H9 (cell line): Measurements from ENCODE around the gene BRWD1. TPM values are rescaled to one million over a fixed set of nuclear protein-coding genes. Genes with fewer than 3 reads are reported as not detected.
A peak's percentile ranks its signal among the peaks of the same experiment; 100 is the strongest.

ENCODE experiments used
- DNase-seq: peaks from one replicate; pipeline ENCODE4 v3.0.0-alpha.2; 2017
- H2AFZ ChIP-seq: one replicate; pipeline ENCODE4 v1.6.1; 2013; ENCODE audit warnings: mild to moderate bottlenecking, low read length, control low read depth, moderate library complexity
- H2AK5ac ChIP-seq: 2 replicates; pipeline ENCODE4 v1.6.1; 2013; ENCODE audit warnings: low read length, control low read depth, mixed read lengths; ENCODE audit not compliant: insufficient read length
- H2BK120ac ChIP-seq: one replicate; pipeline ENCODE4 v1.6.1; 2013; ENCODE audit warnings: low read depth, mild to moderate bottlenecking, low read length, control low read depth, inconsistent platforms; ENCODE audit not compliant: poor library complexity, severe bottlenecking
- H2BK12ac ChIP-seq: 2 replicates; pipeline ENCODE4 v1.6.1; 2013; ENCODE audit warnings: low read length, control low read depth, mixed read lengths, low read depth; ENCODE audit not compliant: insufficient read length
- H2BK15ac ChIP-seq: 2 replicates; pipeline ENCODE4 v1.6.1; 2013; ENCODE audit warnings: low read depth, low read length, control low read depth
- H2BK20ac ChIP-seq: one replicate; pipeline ENCODE4 v1.6.1; 2013; ENCODE audit warnings: low read depth, mild to moderate bottlenecking, low read length, control low read depth, inconsistent platforms; ENCODE audit not compliant: poor library complexity, severe bottlenecking
- H2BK5ac ChIP-seq: 2 replicates; pipeline ENCODE4 v1.6.1; 2013; ENCODE audit warnings: low read length, control low read depth, mixed read lengths; ENCODE audit not compliant: insufficient read length
- H3K14ac ChIP-seq: 2 replicates; pipeline ENCODE4 v1.6.1; 2013; ENCODE audit warnings: low read length, control low read depth; ENCODE audit not compliant: insufficient read depth
- H3K18ac ChIP-seq: 2 replicates; pipeline ENCODE4 v1.6.1; 2013; ENCODE audit warnings: low read depth, mild to moderate bottlenecking, mixed read lengths, low read length, control low read depth; ENCODE audit not compliant: insufficient read length
- H3K23ac ChIP-seq: 2 replicates; pipeline ENCODE4 v1.6.1; 2013; ENCODE audit warnings: low read length, control low read depth, mixed read lengths, low read depth; ENCODE audit not compliant: insufficient read length
- H3K23me2 ChIP-seq: 2 replicates; pipeline ENCODE4 v1.6.1; 2013; ENCODE audit warnings: low read depth, mild to moderate bottlenecking, mixed read lengths, low read length, control low read depth; ENCODE audit not compliant: insufficient read length, poor library complexity, severe bottlenecking
- H3K27ac ChIP-seq: 2 replicates; pipeline ENCODE4 v1.5.1; 2013; ENCODE audit warnings: low read length, control low read depth, mixed read lengths, low read depth; ENCODE audit not compliant: insufficient read length
- H3K27me3 ChIP-seq: 2 replicates; pipeline ENCODE4 v1.6.1; 2013; ENCODE audit warnings: low read length, control low read depth, inconsistent platforms; ENCODE audit not compliant: insufficient read depth
- H3K4ac ChIP-seq: 2 replicates; pipeline ENCODE4 v1.6.1; 2013; ENCODE audit warnings: low read depth, mild to moderate bottlenecking, control low read depth, inconsistent platforms, low read length, moderate library complexity
- H3K4me1 ChIP-seq: 2 replicates; pipeline ENCODE4 v1.6.1; 2013; ENCODE audit warnings: low read length, control low read depth, inconsistent platforms; ENCODE audit not compliant: insufficient read depth
- H3K4me2 ChIP-seq: 2 replicates; pipeline ENCODE4 v1.6.1; 2013; ENCODE audit warnings: low read length, control low read depth, mixed read lengths; ENCODE audit not compliant: insufficient read length, insufficient read depth
- H3K56ac ChIP-seq: 2 replicates; pipeline ENCODE4 v1.6.1; 2013; ENCODE audit warnings: low read depth, mild to moderate bottlenecking, mixed read lengths, low read length, control low read depth; ENCODE audit not compliant: insufficient read length
- H3K79me1 ChIP-seq: 2 replicates; pipeline ENCODE4 v1.6.1; 2013; ENCODE audit warnings: low read depth, mild to moderate bottlenecking, moderate library complexity, low read length, control low read depth, inconsistent platforms; ENCODE audit not compliant: insufficient read depth, poor library complexity, severe bottlenecking
- H3K79me2 ChIP-seq: 2 replicates; pipeline ENCODE4 v1.6.1; 2013; ENCODE audit warnings: low read length, control low read depth, inconsistent platforms; ENCODE audit not compliant: insufficient read depth
- H3K9ac ChIP-seq: 2 replicates; pipeline ENCODE4 v1.6.1; 2013; ENCODE audit warnings: low read length, control low read depth, mixed read lengths; ENCODE audit not compliant: insufficient read length; ENCODE audit errors: extremely low read depth
- H3K9me3 ChIP-seq: one replicate; pipeline ENCODE4 v1.6.1; 2013; ENCODE audit warnings: low read depth, low read length, inconsistent platforms; ENCODE audit not compliant: control insufficient read depth
- H3T11ph ChIP-seq: one replicate; pipeline ENCODE4 v1.6.1; 2013; ENCODE audit warnings: mild to moderate bottlenecking, low read length, control low read depth, inconsistent platforms
- H4K20me1 ChIP-seq: one replicate; pipeline ENCODE4 v1.6.1; 2013; ENCODE audit not compliant: control insufficient read depth, insufficient read length, insufficient read depth
- H4K5ac ChIP-seq: 2 replicates; pipeline ENCODE4 v1.6.1; 2013; ENCODE audit warnings: low read depth, mild to moderate bottlenecking, mixed read lengths, low read length, control low read depth; ENCODE audit not compliant: insufficient read length
- H4K8ac ChIP-seq: replicated peaks from 2 replicates; pipeline ENCODE4 v1.6.1; 2013; ENCODE audit warnings: low read length, control low read depth, mixed read lengths, low read depth; ENCODE audit not compliant: insufficient read length
- H4K91ac ChIP-seq: 2 replicates; pipeline ENCODE4 v1.6.1; 2013; ENCODE audit warnings: low read depth, mild to moderate bottlenecking, moderate library complexity, mixed read lengths, low read length, control low read depth; ENCODE audit not compliant: insufficient read length
- H3K27ac Mint-ChIP-seq, 3 experiments: 2 replicates in 2 of 3; 3 replicates in 1 of 3; pipeline ENCODE4 v1.8.0; 2020 to 2021; ENCODE audit warnings: mixed read lengths in 3 of 3, mild to moderate bottlenecking in 1 of 3, moderate library complexity in 1 of 3
- H3K27me3 Mint-ChIP-seq: 2 replicates; pipeline ENCODE4 v1.8.0; 2021; ENCODE audit warnings: low read depth, mild to moderate bottlenecking, moderate library complexity, mixed read lengths
- H3K36me3 Mint-ChIP-seq, 3 experiments: 2 replicates in 2 of 3; 3 replicates in 1 of 3; pipeline ENCODE4 v1.8.0; 2020 to 2021; ENCODE audit warnings: low read depth in 3 of 3, mixed read lengths in 3 of 3; ENCODE audit not compliant: insufficient read depth in 1 of 3
- H3K4me1 Mint-ChIP-seq, 2 experiments: 2 replicates each; pipeline ENCODE4 v1.8.0; 2020; ENCODE audit warnings: mixed read lengths in 2 of 2
- H3K4me3 Mint-ChIP-seq, 2 experiments: 2 replicates in 1 of 2; 3 replicates in 1 of 2; pipeline ENCODE4 v1.8.0; 2020 to 2021; ENCODE audit warnings: mild to moderate bottlenecking in 2 of 2, mixed read lengths in 2 of 2, moderate library complexity in 1 of 2
- H3K9me3 Mint-ChIP-seq, 2 experiments: 2 replicates in 1 of 2; 3 replicates in 1 of 2; pipeline ENCODE4 v1.8.0; 2020; ENCODE audit warnings: mild to moderate bottlenecking in 2 of 2, mixed read lengths in 2 of 2, moderate library complexity in 1 of 2
- CTCF ChIP-seq: fragments of 200-600 bp; sonication (generic); conservative IDR thresholded peaks from 3 replicates; pipeline ENCODE4 v1.8.0; 2021; ENCODE audit warnings: antibody characterized with exemption, mild to moderate bottlenecking
- WGBS: extraction: QIAGEN DNeasy Blood & Tissue Kit; methylation state at CpG from one replicate; pipeline ENCODE4 v1.1.7; 2013; ENCODE audit warnings: missing lambda C conversion rate, low lambda C conversion rate, mixed read lengths; ENCODE audit not compliant: insufficient read length; ENCODE audit errors: extremely low coverage; 5-methylcytosine and 5-hydroxymethylcytosine counted together
- total RNA-seq: library from RNA; stranded (reverse); gene quantifications from 2 replicates; pipeline ENCODE4 v1.2.1, GENCODE V29; 2021

The BRWD1 gene
- total RNA-seq, 1 experiment from 2014 or later: 48.4 TPM

GRCh38 chr21:39312112-39313041 lies 1.1 kb downstream of the BRWD1 start:
- DNase-seq: peak; percentile 93
- no peaks in the 10 kb centered on the region for H3K9me3 ChIP-seq
- H3K4me2 ChIP-seq: peak overlapping the region; percentile 56
- H3K36me3 Mint-ChIP-seq: peaks cover 22 to 45% (median 38%) of the 10 kb centered on the region in 3 experiments
- H3K27ac Mint-ChIP-seq: peak overlapping the region; percentile 12 to 97 (median 26); a peak in 4 of 7 replicates
- no peak overlapping the region for H4K5ac ChIP-seq
- peaks cover 0 to 4% of the 10 kb centered on the region in 2 experiments; a peak in 2 of 5 replicates for H3K9me3 Mint-ChIP-seq
- H2BK120ac ChIP-seq: no peak overlapping the region
- H2AFZ ChIP-seq: no peak overlapping the region
- no peak overlapping the region for H4K8ac ChIP-seq
- no peaks in the 10 kb centered on the region for H3K79me1 ChIP-seq
- peaks cover 9% of the 10 kb centered on the region; the same call in 1 of the 2 replicates for H3K79me2 ChIP-seq
- no peaks in the 10 kb centered on the region for H3K4me1 ChIP-seq
- H4K20me1 ChIP-seq: no peaks in the 10 kb centered on the region
- no peak overlapping the region for H2BK12ac ChIP-seq
- H3K9ac ChIP-seq: peak overlapping the region; percentile 43
- H3K23ac ChIP-seq: no peak overlapping the region
- H2AK5ac ChIP-seq: no peak overlapping the region
- H3K27me3 Mint-ChIP-seq: no peaks in the 10 kb centered on the region
- H3K27me3 ChIP-seq: no peaks in the 10 kb centered on the region
- no peak overlapping the region for H3K56ac ChIP-seq
- no peak overlapping the region for H3K4ac ChIP-seq
- H3K4me3 Mint-ChIP-seq: peak overlapping the region; percentile 82 to 93
- H3K23me2 ChIP-seq: peaks cover 8% of the 10 kb centered on the region
- no peak overlapping the region for H4K91ac ChIP-seq
- no peak overlapping the region for H2BK20ac ChIP-seq
- no peak overlapping the region for H2BK15ac ChIP-seq
- WGBS: no CpG with 5 or more reads among the region's 65 CpGs
- no peak overlapping the region for H3K27ac ChIP-seq
- H2BK5ac ChIP-seq: no peak overlapping the region
- H3T11ph ChIP-seq: no peak overlapping the region
- no peak for TF ChIP-seq CTCF
- H3K18ac ChIP-seq: no peak overlapping the region
- H3K14ac ChIP-seq: 0 out of 2 replicates have a peak overlapping the region, but pooled peaks have one; percentile 71
- peaks cover 22 to 30% of the 10 kb centered on the region in 2 experiments for H3K4me1 Mint-ChIP-seq
